Ascending aorta (tissue), 2 donors: ENCODE measurements around the gene FKRP. TPM values are rescaled to one million over a fixed set of nuclear protein-coding genes. Genes with fewer than 3 reads are reported as not detected.
"Not testable (repeated sequence)": the region's sequence is repeated elsewhere in the genome, so short reads cannot be mapped to it uniquely, and the experiment has no call there.

Source experiments
- DNase-seq, 2 donors: peaks; one replicate each; pipeline ENCODE4 v3.0.0-alpha.2; 2019; ENCODE audit warnings: low spot score in 2 of 2
- H3K27ac ChIP-seq, 2 donors: fragments of 200-600 bp; sonication (generic); one replicate each; pipeline ENCODE4 v1.5.1; 2016 to 2017; ENCODE audit warnings: mild to moderate bottlenecking in 1 of 2
- H3K27me3 ChIP-seq: fragments of 200-600 bp; sonication (generic); one replicate; pipeline ENCODE4 v1.5.1; 2017
- H3K36me3 ChIP-seq, 2 donors: fragments of 200-600 bp; sonication (generic); one replicate each; pipeline ENCODE4 v1.5.1; 2016
- H3K4me1 ChIP-seq, 2 donors: fragments of 200-600 bp; sonication (generic); one replicate each; pipeline ENCODE4 v1.5.1; 2016 to 2017; ENCODE audit warnings: mild to moderate bottlenecking in 1 of 2
- H3K4me3 ChIP-seq, 2 donors: fragments of 200-600 bp; sonication (generic); one replicate each; pipeline ENCODE4 v1.5.1; 2016 to 2017; ENCODE audit warnings: mild to moderate bottlenecking in 1 of 2
- H3K9me3 ChIP-seq, 2 donors: fragments of 200-600 bp; sonication (generic); one replicate each; pipeline ENCODE4 v1.5.1; 2016
- intact Hi-C: fragments of 100-400 bp; cut with DNase I; formaldehyde crosslinking; loops from one replicate; pipeline ENCODE4 v1.15.1; 2023
- total RNA-seq: library from RNA; depleted of rRNA; stranded (reverse); fragments of >200 nt; gene quantifications from one replicate; pipeline ENCODE4 v1.1.0, GENCODE V29; 2016
- TF ChIP-seq, protein P1 (sequence below), 3 experiments: fragments of 200-600 bp in 2 of 3; fragments of 450-650 bp in 1 of 3; sonication (generic) in 2 of 3; IDR thresholded peaks; one replicate each; pipeline ENCODE4 v1.5.1; 2016 to 2019; ENCODE audit warnings: antibody characterized with exemption in 3 of 3, mild to moderate bottlenecking in 1 of 3, moderate library complexity in 1 of 3

FKRP gene
- total RNA-seq, 1 donor from 2014 or later, result 11.8 TPM

- TF ChIP-seq, protein P1, sequence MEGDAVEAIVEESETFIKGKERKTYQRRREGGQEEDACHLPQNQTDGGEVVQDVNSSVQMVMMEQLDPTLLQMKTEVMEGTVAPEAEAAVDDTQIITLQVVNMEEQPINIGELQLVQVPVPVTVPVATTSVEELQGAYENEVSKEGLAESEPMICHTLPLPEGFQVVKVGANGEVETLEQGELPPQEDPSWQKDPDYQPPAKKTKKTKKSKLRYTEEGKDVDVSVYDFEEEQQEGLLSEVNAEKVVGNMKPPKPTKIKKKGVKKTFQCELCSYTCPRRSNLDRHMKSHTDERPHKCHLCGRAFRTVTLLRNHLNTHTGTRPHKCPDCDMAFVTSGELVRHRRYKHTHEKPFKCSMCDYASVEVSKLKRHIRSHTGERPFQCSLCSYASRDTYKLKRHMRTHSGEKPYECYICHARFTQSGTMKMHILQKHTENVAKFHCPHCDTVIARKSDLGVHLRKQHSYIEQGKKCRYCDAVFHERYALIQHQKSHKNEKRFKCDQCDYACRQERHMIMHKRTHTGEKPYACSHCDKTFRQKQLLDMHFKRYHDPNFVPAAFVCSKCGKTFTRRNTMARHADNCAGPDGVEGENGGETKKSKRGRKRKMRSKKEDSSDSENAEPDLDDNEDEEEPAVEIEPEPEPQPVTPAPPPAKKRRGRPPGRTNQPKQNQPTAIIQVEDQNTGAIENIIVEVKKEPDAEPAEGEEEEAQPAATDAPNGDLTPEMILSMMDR (IDR thresholded peaks at IDR 0.05), result no peak
- DNase-seq, result no peak
- peaks cover 21 to 36% of the 10 kb centered on the region in 2 donors for H3K36me3 ChIP-seq
- no peak overlapping the region for H3K4me3 ChIP-seq
- intact Hi-C loops, result no loop called here
- no peaks in the 10 kb centered on the region for H3K4me1 ChIP-seq
- H3K9me3 ChIP-seq, result no peaks in the 10 kb centered on the region
- no peak overlapping the region for H3K27ac ChIP-seq
- no peaks in the 10 kb centered on the region for H3K27me3 ChIP-seq
These were observed 29.9 kb downstream of the FKRP start for GRCh38 chr19:46775642-46776258.

DNA sequence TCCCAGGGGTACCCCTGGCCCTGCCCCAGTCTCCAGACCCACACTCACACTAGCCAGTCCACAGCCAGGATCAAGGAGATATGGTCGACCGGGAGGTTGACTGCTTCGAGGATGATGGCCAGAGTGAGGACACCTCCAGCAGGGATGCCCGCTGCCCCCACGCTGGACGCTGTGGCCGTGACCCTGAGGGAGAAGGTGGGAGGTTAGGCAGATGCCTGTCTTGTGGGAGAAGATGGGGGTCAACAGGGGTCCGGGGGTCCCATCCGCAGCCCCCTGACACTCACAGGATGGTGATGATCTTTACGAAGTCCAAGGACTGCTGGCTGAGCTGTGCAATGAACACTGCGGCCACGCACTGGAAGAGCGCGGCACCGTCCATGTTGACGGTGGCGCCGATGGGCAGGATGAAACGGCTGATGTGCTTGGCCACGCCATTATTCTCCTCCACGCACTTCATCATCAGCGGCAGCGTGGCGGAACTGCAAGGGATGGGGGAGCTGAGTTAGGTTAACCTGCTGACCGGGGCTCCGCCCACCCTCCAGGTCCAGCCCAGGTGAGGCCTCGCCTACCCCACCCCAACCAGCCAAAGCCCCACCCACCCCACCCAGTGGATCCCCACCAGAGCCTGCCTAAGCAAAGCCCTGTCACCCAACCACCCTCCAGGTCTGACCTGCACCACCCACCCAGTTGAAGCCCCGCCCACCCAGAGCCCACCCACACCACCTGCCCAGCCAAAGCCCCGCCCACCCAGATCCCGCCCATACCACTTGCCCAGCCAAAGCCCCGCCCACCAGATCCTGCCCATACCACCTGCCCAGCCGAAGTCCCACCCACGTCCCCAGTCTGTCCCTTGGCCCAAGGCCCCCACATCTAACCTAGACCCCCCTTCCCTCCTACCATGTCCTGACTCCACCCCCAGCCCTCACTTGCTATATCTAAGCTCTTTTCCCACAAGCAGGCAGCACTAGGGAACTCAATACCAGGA is 31.4 kb downstream of the FKRP start:
- H3K27me3 ChIP-seq, result no peaks in the 10 kb centered on the region
- TF ChIP-seq, protein P1 (IDR thresholded peaks at IDR 0.05), result no peak
- H3K27ac ChIP-seq, result no peak overlapping the region
- H3K4me1 ChIP-seq, result no peaks in the 10 kb centered on the region
- no peak for DNase-seq
- H3K4me3 ChIP-seq, result no peak overlapping the region
- H3K9me3 ChIP-seq, result no peaks in the 10 kb centered on the region
- H3K36me3 ChIP-seq, result peaks cover 28 to 38% of the 10 kb centered on the region in 2 donors
- intact Hi-C loops, result no loop called here

- H3K36me3 ChIP-seq, result peaks cover 29 to 44% of the 10 kb centered on the region in 2 donors
- H3K27ac ChIP-seq, DNase-seq, H3K27me3 ChIP-seq, H3K4me3 ChIP-seq, intact Hi-C loops, H3K9me3 ChIP-seq, H3K4me1 ChIP-seq: not testable (repeated sequence)
These were observed 32.2 kb downstream of the FKRP start for GRCh38 chr19:46777956-46778645.

- no peaks in the 10 kb centered on the region for H3K27me3 ChIP-seq
- H3K4me3 ChIP-seq, result no peak overlapping the region
- intact Hi-C loops, result no loop called here
- no peaks in the 10 kb centered on the region for H3K9me3 ChIP-seq
- TF ChIP-seq, protein P1 (IDR thresholded peaks at IDR 0.05), result no peak
- peaks cover 20 to 23% of the 10 kb centered on the region in 2 donors for H3K36me3 ChIP-seq
- H3K27ac ChIP-seq, result no peak overlapping the region
- peaks cover 0 to 3% of the 10 kb centered on the region in 2 donors for H3K4me1 ChIP-seq
- no peak for DNase-seq
These were observed 36.6 kb downstream of the FKRP start for GRCh38 chr19:46782355-46783019.

DNA sequence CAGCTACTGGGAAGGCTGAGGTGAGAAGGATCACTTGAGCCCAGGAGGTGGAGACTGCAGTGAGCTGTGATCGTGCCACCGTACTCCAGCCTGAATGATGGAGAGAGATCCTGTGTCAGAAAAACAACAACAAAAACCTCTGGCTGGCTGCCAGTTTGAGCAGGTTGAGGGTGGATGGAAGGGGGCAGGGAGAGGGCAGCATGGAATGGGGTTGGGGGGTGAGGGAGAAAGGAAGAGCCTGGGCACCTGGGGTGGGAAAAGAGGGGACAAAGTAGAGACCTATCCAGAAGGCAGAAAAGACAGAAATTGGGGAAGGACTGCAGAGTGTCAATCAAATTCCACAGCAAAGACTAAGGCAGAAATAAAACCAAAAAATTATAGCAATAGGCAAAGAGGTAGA is 37.8 kb downstream of the FKRP start:
- H3K4me3 ChIP-seq, result no peak overlapping the region
- DNase-seq, result no peak
- peaks cover 0 to 3% of the 10 kb centered on the region in 2 donors for H3K4me1 ChIP-seq
- no peak overlapping the region for H3K27ac ChIP-seq
- intact Hi-C loops, result no loop called here
- H3K36me3 ChIP-seq, result peaks cover 15% of the 10 kb centered on the region in 2 donors
- no peaks in the 10 kb centered on the region for H3K9me3 ChIP-seq
- H3K27me3 ChIP-seq, result no peaks in the 10 kb centered on the region
- TF ChIP-seq, protein P1 (IDR thresholded peaks at IDR 0.05), result no peak
